Heart left ventricle (tissue), 13 donors: ENCODE data around the gene SPOCK1.

Experiments used
- POLR2A ChIP-seq, 2 donors: fragments of 450-650 bp; IDR thresholded peaks; one replicate each; pipeline ENCODE4 v1.6.1; 2017; ENCODE audit warnings: antibody characterized with exemption in 2 of 2, mild to moderate bottlenecking in 2 of 2, moderate library complexity in 2 of 2
- TF ChIP-seq, protein P1 (sequence below), 12 donors: fragments of 200-600 bp; sonication (generic) in 4 of 12; IDR thresholded peaks; one replicate each; pipeline versions ENCODE4 v1.5.0 to v1.8.0; 2018 to 2022; ENCODE audit warnings: antibody characterized with exemption in 12 of 12, mild to moderate bottlenecking in 5 of 12
- donor health status: ischemic (EF 13 %, LVEDD 7.1; RV severe dilation, severe dysfunction).
- donor health status: DM: no; HTN: yes; CAD: no.
- donor health status: DM: no; HTN: no; CAD: no.
- donor health status: ischemic (EF 25% LVEDD 6.9; RV normal size, moderate dysfunction).
- donor health status: ischemic (EF 25% LVEDD 5.7; RV mildly dilated, moderate dysfunction).
- donor health status: ischemic (EF 35%, LVEDD 5.7; RV mildly dilated, moderate dysfunction).
- donor health status: nonischemic (EF 11% LVEDD 7.7; RV severe dilation, severe dysfunction).
- donor health status: DM: yes; HTN: yes; CAD: no.
- donor health status: PGD.
- donor health status: ischemic (EF 29% LVEDD 5.4; RV normal size, mild dysfunction).
- donor health status: nonischemic (EF 23%, LVEDD 6.1; RV moderate dilation, normal function).

DNA sequence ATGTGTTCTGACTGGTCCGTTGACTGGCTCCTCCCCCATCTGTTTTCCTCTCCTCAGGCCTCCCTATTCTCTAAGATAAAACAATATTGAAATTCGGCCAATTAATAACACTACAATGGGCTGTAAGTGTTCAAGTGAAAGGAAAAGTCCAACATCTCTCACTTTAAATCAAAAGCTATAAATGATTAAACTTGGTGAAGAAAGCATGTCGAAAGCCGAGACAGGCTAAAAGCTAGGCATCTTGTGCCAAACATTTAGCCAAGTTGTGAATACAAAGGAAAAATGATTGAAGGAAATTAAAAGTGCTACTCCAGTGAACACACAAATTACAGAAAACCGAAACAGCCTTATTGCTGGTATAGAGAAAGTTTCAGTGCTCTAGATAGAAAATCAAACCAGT, 310.6 kb downstream of the SPOCK1 start:
- TF ChIP-seq, protein P1, sequence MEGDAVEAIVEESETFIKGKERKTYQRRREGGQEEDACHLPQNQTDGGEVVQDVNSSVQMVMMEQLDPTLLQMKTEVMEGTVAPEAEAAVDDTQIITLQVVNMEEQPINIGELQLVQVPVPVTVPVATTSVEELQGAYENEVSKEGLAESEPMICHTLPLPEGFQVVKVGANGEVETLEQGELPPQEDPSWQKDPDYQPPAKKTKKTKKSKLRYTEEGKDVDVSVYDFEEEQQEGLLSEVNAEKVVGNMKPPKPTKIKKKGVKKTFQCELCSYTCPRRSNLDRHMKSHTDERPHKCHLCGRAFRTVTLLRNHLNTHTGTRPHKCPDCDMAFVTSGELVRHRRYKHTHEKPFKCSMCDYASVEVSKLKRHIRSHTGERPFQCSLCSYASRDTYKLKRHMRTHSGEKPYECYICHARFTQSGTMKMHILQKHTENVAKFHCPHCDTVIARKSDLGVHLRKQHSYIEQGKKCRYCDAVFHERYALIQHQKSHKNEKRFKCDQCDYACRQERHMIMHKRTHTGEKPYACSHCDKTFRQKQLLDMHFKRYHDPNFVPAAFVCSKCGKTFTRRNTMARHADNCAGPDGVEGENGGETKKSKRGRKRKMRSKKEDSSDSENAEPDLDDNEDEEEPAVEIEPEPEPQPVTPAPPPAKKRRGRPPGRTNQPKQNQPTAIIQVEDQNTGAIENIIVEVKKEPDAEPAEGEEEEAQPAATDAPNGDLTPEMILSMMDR (IDR thresholded peaks at IDR 0.05): no peak
- no peak for TF ChIP-seq POLR2A (IDR thresholded peaks at IDR 0.05)
